ENCODE measurements around the gene TREML1.

Gene TREML1, protein sequence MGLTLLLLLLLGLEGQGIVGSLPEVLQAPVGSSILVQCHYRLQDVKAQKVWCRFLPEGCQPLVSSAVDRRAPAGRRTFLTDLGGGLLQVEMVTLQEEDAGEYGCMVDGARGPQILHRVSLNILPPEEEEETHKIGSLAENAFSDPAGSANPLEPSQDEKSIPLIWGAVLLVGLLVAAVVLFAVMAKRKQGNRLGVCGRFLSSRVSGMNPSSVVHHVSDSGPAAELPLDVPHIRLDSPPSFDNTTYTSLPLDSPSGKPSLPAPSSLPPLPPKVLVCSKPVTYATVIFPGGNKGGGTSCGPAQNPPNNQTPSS

GRCh38 chr6:41153992-41154625 is at the start of gene TREML1:
Gene TREML1 (minus strand): TSS chr6:41154347. CDS start chr6:41154288, 59 bp downstream.
- TF ChIP-seq EGR1 (IDR thresholded peaks at IDR 0.05) = no peak
- no peak for TF ChIP-seq RAD21 (IDR thresholded peaks at IDR 0.05; ENCODE audit: low read depth)
- TF ChIP-seq TCF12 (IDR thresholded peaks at IDR 0.05; ENCODE audit: low read depth) = no peak
- no peak for TF ChIP-seq CEBPB (IDR thresholded peaks at IDR 0.05)

- no peak for TF ChIP-seq FOXM1 (IDR thresholded peaks at IDR 0.05; ENCODE audit: borderline replicate concordance, low read depth)
- TF ChIP-seq TCF12 (IDR thresholded peaks at IDR 0.05; ENCODE audit: low read depth) = no peak
- no peak for TF ChIP-seq REST (IDR thresholded peaks at IDR 0.05; ENCODE audit: low read depth)
- TF ChIP-seq TEAD4 (IDR thresholded peaks at IDR 0.05) = no peak
- no peak for TF ChIP-seq EP300 (IDR thresholded peaks at IDR 0.05; ENCODE audit: borderline replicate concordance)
- TF ChIP-seq NFIC (IDR thresholded peaks at IDR 0.05) = no peak
- TF ChIP-seq, protein P1, sequence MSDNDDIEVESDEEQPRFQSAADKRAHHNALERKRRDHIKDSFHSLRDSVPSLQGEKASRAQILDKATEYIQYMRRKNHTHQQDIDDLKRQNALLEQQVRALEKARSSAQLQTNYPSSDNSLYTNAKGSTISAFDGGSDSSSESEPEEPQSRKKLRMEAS (IDR thresholded peaks at IDR 0.05) = no peak
- TF ChIP-seq ZBTB7A (IDR thresholded peaks at IDR 0.05; ENCODE audit: low read depth) = no peak
- no peak for TF ChIP-seq EGR1 (IDR thresholded peaks at IDR 0.05)
Measured at GRCh38 chr6:41201764-41202173, 47.6 kb upstream of the TREML1 start.

- TF ChIP-seq NFIC (IDR thresholded peaks at IDR 0.05) (no peak), TCF12 (IDR thresholded peaks at IDR 0.05; ENCODE audit: low read depth) (no peak), TEAD4 (IDR thresholded peaks at IDR 0.05) (no peak), TAF1 (IDR thresholded peaks at IDR 0.05; ENCODE audit: low read depth) (no peak), YY1 (IDR thresholded peaks at IDR 0.05; ENCODE audit: low read depth) (no peak), USF1 (IDR thresholded peaks at IDR 0.05) (no peak)
- TF ChIP-seq, protein P1 (IDR thresholded peaks at IDR 0.05) = no peak
Measured at GRCh38 chr6:41200901-41201763, 47.0 kb upstream of the TREML1 start, which contains the start of gene TREML2. Gene TREML2 (minus strand): TSS chr6:41201149. CDS start chr6:41201008, 141 bp downstream.

GRCh38 chr6:41200296-41200900 is 46.3 kb upstream of the TREML1 start:
- TF ChIP-seq REST (IDR thresholded peaks at IDR 0.05; ENCODE audit: low read depth) (no peak), EGR1 (IDR thresholded peaks at IDR 0.05) (no peak)

DNA sequence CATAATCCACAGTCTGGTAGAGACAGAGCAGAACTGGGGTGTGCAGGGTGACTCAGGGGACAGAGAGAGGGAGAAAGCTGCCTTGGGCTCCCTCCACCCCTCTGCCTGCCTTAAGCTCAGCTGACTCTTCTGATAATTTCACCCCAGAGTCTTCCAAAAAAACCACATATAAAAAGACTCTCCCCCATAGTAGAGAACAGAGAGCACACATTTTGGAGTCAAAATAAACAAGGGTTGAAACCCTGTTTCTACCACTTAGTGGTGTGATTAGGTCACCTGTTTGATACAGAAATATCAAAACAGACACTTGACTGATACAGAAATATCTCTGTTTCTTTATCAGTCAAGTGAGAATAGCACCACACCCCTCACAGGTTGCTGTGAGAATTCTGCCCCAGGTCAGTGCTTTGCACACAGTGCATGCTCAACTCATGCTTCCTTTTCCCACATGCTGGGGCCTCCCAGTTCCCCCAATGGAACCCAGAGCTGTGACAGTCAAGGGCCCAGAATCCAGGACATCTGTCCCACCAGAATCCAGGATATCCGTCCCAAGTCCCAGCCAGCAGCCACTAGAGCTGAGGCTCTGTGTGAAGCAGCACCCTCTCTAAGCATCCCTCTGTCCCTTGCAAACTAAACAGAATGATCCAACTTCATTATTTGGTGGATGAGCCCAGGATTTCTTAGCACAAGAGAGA is 45.6 kb upstream of the TREML1 start:
- TF ChIP-seq RAD21 (IDR thresholded peaks at IDR 0.05; ENCODE audit: low read depth) = no peak
- TF ChIP-seq EGR1 (IDR thresholded peaks at IDR 0.05) = no peak
- TF ChIP-seq CEBPB (IDR thresholded peaks at IDR 0.05) = no peak

DNA sequence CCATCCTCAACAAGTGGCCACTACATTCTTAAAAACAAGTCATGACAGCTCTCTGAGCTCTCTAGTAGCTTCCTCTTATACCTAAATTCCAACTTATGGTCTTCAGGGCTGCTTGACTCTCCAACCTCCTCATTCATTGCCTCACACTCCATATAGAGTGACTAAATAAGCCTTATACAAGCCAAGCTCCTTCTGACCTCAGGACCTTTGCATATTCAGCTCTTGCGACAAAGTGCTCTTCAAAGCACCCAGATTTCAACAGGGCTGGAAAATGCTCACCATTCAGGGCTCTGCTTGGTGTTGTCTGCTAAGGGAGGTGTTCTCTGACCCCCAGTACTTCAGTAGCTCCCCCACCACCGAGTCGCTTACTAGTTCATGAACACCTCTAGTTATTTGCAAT is 43.1 kb upstream of the TREML1 start:
- TF ChIP-seq TEAD4 (IDR thresholded peaks at IDR 0.05) (no peak), REST (IDR thresholded peaks at IDR 0.05; ENCODE audit: low read depth) (no peak), YY1 (IDR thresholded peaks at IDR 0.05; ENCODE audit: low read depth) (no peak), EP300 (IDR thresholded peaks at IDR 0.05; ENCODE audit: borderline replicate concordance) (no peak), USF1 (IDR thresholded peaks at IDR 0.05) (no peak), EGR1 (IDR thresholded peaks at IDR 0.05) (no peak), TAF1 (IDR thresholded peaks at IDR 0.05; ENCODE audit: low read depth) (no peak), ZBTB7A (IDR thresholded peaks at IDR 0.05; ENCODE audit: low read depth) (no peak), TCF12 (IDR thresholded peaks at IDR 0.05; ENCODE audit: low read depth) (no peak), NFIC (IDR thresholded peaks at IDR 0.05) (no peak), RAD21 (IDR thresholded peaks at IDR 0.05; ENCODE audit: low read depth) (no peak)
- TF ChIP-seq, protein P1 (IDR thresholded peaks at IDR 0.05) = no peak

Measured in Ishikawa (cell line).